Measurements from ENCODE around the gene PROK1.

The PROK1 gene

DNA sequence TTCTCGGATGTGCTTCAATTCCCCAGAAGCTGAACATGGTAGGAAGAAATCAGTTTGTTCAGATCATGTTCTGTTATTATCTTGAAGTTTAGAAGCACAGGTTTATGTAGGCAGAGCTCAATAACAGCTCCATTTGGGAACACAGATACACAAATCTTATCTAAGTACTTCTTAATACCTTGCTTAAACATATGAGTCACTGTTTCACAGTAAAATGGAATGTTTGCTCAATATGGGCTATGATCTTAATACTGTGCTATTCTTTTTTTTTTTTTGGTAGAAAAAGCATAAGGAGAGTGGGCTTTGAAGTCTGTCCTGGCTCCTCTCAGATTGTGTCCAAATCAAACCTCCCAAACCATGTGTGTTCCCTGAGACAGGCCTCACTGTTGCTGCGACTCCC is 13.4 kb downstream of the PROK1 start:
- in situ Hi-C loops (cut with MboI; ENCODE audit: low sequenced_read_pairs), result loop anchor here (5.0 kb wide), 1 partner anchor 262 kb away; no protein-coding TSS in a partner anchor
- no peak for DNase-seq (ENCODE audit: low spot score in 2 of 2)
- Histone ChIP-seq H3K4me3 (no peak overlapping the region), H3K36me3 (replicated peaks) (no peaks in the 10 kb centered on the region), H3K9me3 (no peaks in the 10 kb centered on the region), H3K4me1 (no peaks in the 10 kb centered on the region), H3K27me3 (ENCODE audit: low read depth) (no peaks in the 10 kb centered on the region)

GRCh38 chr1:110465038-110465813 is 14.3 kb downstream of the PROK1 start:
- Histone ChIP-seq H3K9me3 (no peaks in the 10 kb centered on the region), H3K4me3 (no peak overlapping the region), H3K27me3 (ENCODE audit: low read depth) (no peaks in the 10 kb centered on the region), H3K4me1 (no peaks in the 10 kb centered on the region), H3K36me3 (replicated peaks) (no peaks in the 10 kb centered on the region)
- no peak for DNase-seq (ENCODE audit: low spot score in 2 of 2)
- in situ Hi-C loops (cut with MboI; ENCODE audit: low sequenced_read_pairs), result no loop called here

- no peaks in the 10 kb centered on the region for H3K9me3 ChIP-seq
- no peaks in the 10 kb centered on the region for H3K27me3 ChIP-seq (ENCODE audit: low read depth)
- DNase-seq (ENCODE audit: low spot score in 2 of 2), result no peak
- H3K4me1 ChIP-seq, result no peaks in the 10 kb centered on the region
- H3K36me3 ChIP-seq (replicated peaks), result no peaks in the 10 kb centered on the region
- in situ Hi-C loops (cut with MboI; ENCODE audit: low sequenced_read_pairs), result no loop called here
- H3K4me3 ChIP-seq, result no peak overlapping the region
Observed at GRCh38 chr1:110465814-110466380, 14.9 kb downstream of the PROK1 start.

- no peaks in the 10 kb centered on the region for H3K4me1 ChIP-seq
- in situ Hi-C loops (cut with MboI; ENCODE audit: low sequenced_read_pairs), result no loop called here
- H3K9me3 ChIP-seq, result no peaks in the 10 kb centered on the region
- no peak overlapping the region for H3K4me3 ChIP-seq
- DNase-seq (ENCODE audit: low spot score in 2 of 2), result no peak
- H3K36me3 ChIP-seq (replicated peaks), result no peaks in the 10 kb centered on the region
- H3K27me3 ChIP-seq (ENCODE audit: low read depth), result no peaks in the 10 kb centered on the region
Observed at GRCh38 chr1:110466646-110467280, 15.8 kb downstream of the PROK1 start.

- no peak for DNase-seq (ENCODE audit: low spot score in 2 of 2)
- Histone ChIP-seq H3K4me1 (no peaks in the 10 kb centered on the region), H3K9me3 (no peaks in the 10 kb centered on the region), H3K27me3 (ENCODE audit: low read depth) (no peaks in the 10 kb centered on the region), H3K36me3 (replicated peaks) (no peaks in the 10 kb centered on the region), H3K4me3 (no peak overlapping the region)
- in situ Hi-C loops (cut with MboI; ENCODE audit: low sequenced_read_pairs), result no loop called here
Observed at GRCh38 chr1:110471131-110471530, 20.2 kb downstream of the PROK1 start.

DNA sequence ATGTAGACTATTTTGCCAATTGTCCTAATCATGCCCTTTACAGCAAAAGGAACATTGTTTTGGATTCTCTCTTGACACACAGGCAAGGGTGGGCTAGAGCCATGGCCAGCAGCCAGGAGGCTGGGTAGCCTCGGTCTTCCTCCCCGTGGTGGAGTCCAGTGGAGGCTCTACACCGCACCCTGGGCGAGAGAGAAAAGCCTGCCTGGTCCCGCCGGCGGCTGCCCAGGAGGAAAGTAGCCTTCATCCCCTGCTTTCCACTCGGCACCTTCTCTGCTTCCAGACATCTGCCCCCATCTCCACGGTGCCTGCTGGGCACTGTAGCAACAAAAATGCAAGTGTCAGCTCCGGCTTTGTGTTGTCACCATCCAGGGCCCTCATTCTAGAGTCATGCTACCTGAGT is 21.6 kb downstream of the PROK1 start:
- no peak overlapping the region for H3K4me3 ChIP-seq
- no peaks in the 10 kb centered on the region for H3K4me1 ChIP-seq
- DNase-seq (ENCODE audit: low spot score in 2 of 2), result no peak
- no peaks in the 10 kb centered on the region for H3K27me3 ChIP-seq (ENCODE audit: low read depth)
- H3K9me3 ChIP-seq, result no peaks in the 10 kb centered on the region
- no peaks in the 10 kb centered on the region for H3K36me3 ChIP-seq (replicated peaks)
- in situ Hi-C loops (cut with MboI; ENCODE audit: low sequenced_read_pairs), result no loop called here

DNA sequence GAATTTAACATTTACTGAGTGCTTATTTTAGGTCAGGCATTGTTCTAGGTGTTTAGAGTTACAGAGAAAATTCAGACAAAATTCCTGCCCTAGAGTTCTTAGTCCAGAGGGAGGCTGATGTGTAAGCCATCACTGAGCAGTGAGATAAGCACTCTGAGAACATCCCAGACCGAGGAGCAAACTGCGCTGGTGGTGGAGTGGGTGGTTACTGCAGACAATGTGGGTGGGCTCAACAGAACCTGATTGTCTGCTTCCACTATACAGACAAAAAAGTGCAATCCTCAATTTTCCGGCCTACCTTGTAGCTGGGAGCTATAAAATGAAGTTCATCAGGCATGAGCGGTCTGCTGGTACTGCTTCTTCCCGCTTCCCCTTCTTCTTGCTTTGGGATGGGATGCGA is 23.5 kb downstream of the PROK1 start:
- H3K36me3 ChIP-seq (replicated peaks), result no peaks in the 10 kb centered on the region
- no peaks in the 10 kb centered on the region for H3K4me1 ChIP-seq
- no peak for DNase-seq (ENCODE audit: low spot score in 2 of 2)
- in situ Hi-C loops (cut with MboI; ENCODE audit: low sequenced_read_pairs), result no loop called here
- H3K4me3 ChIP-seq, result no peak overlapping the region
- H3K27me3 ChIP-seq (ENCODE audit: low read depth), result no peaks in the 10 kb centered on the region
- H3K9me3 ChIP-seq, result no peaks in the 10 kb centered on the region

- Histone ChIP-seq H3K9me3 (no peaks in the 10 kb centered on the region), H3K27me3 (ENCODE audit: low read depth) (no peaks in the 10 kb centered on the region), H3K36me3 (replicated peaks) (no peaks in the 10 kb centered on the region), H3K4me3 (no peak overlapping the region), H3K4me1 (no peaks in the 10 kb centered on the region)
- DNase-seq (ENCODE audit: low spot score in 2 of 2), result no peak
- in situ Hi-C loops (cut with MboI; ENCODE audit: low sequenced_read_pairs), result no loop called here
Observed at GRCh38 chr1:110475362-110476027, 24.5 kb downstream of the PROK1 start.

GRCh38 chr1:110476028-110476765 is 25.2 kb downstream of the PROK1 start:
- Histone ChIP-seq H3K27me3 (ENCODE audit: low read depth) (no peaks in the 10 kb centered on the region), H3K9me3 (no peaks in the 10 kb centered on the region), H3K4me3 (no peak overlapping the region), H3K4me1 (no peaks in the 10 kb centered on the region), H3K36me3 (replicated peaks) (no peaks in the 10 kb centered on the region)
- in situ Hi-C loops (cut with MboI; ENCODE audit: low sequenced_read_pairs), result no loop called here
- DNase-seq (ENCODE audit: low spot score in 2 of 2), result no peak

- no peaks in the 10 kb centered on the region for H3K9me3 ChIP-seq
- no peaks in the 10 kb centered on the region for H3K36me3 ChIP-seq (replicated peaks)
- in situ Hi-C loops (cut with MboI; ENCODE audit: low sequenced_read_pairs), result no loop called here
- H3K4me3 ChIP-seq, result no peak overlapping the region
- DNase-seq (ENCODE audit: low spot score in 2 of 2), result no peak
- H3K27me3 ChIP-seq (ENCODE audit: low read depth), result no peaks in the 10 kb centered on the region
- H3K4me1 ChIP-seq, result no peaks in the 10 kb centered on the region
Observed at GRCh38 chr1:110477041-110477440, 26.1 kb downstream of the PROK1 start.

DNA sequence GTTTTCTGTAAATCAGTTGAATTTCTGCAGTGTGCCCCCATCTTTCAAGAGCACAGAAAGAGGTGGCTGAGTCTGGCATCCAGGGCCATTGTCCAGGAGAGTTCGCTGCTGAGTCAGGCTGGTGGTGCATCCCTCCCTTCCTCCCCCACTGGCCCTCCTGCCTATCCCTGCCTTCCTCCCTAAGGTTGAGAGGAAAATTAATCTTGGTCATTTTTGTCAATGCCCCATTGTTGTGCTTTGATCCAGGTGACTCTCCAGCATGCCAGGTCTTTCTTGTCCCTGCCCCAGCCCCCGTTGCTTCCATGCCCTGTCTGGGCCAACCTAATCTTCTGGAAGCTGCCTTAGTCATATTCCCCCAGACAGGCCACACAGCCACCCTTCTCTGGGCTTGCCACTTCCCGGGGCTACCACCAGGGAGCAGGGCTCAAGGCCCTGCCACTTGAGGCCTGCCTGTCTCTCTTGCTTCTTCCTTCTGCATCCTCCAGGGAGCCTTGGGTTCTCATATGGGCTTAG is 26.6 kb downstream of the PROK1 start:
- Histone ChIP-seq H3K4me1 (no peaks in the 10 kb centered on the region), H3K4me3 (no peak overlapping the region), H3K27me3 (ENCODE audit: low read depth) (peaks cover 3% of the 10 kb centered on the region), H3K36me3 (replicated peaks) (no peaks in the 10 kb centered on the region), H3K9me3 (no peaks in the 10 kb centered on the region)
- no peak for DNase-seq (ENCODE audit: low spot score in 2 of 2)
- in situ Hi-C loops (cut with MboI; ENCODE audit: low sequenced_read_pairs), result no loop called here

- no peaks in the 10 kb centered on the region for H3K36me3 ChIP-seq (replicated peaks)
- no peak for DNase-seq (ENCODE audit: low spot score in 2 of 2)
- H3K9me3 ChIP-seq, result no peaks in the 10 kb centered on the region
- no peaks in the 10 kb centered on the region for H3K4me1 ChIP-seq
- no peak overlapping the region for H3K4me3 ChIP-seq
- H3K27me3 ChIP-seq (ENCODE audit: low read depth), result peaks cover 9% of the 10 kb centered on the region
- in situ Hi-C loops (cut with MboI; ENCODE audit: low sequenced_read_pairs), result no loop called here
Observed at GRCh38 chr1:110477967-110478640, 27.2 kb downstream of the PROK1 start.

DNA sequence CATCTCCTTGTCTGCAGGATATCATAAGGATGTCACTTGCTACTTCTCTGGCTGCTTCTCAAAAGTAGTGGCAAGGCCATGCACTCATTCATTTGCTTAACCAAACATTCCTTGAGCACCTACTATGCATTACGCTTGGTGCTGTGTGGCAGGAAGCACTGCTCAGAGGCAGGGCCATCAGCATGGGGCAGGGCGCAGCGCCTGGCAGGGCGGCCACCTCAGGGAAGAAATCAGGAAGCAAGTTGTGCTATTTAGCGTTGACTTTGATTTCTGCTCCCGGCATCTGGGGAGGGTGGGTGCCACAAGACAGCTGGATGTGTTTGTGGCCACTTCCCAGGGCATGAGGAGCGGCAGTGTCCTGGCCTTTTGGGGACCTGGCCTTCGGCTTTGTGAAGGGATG is 27.9 kb downstream of the PROK1 start:
- in situ Hi-C loops (cut with MboI; ENCODE audit: low sequenced_read_pairs), result no loop called here
- no peaks in the 10 kb centered on the region for H3K36me3 ChIP-seq (replicated peaks)

More for the DNA sequence above, 27.9 kb downstream of the PROK1 start:
- no peaks in the 10 kb centered on the region for H3K9me3 ChIP-seq
- H3K4me1 ChIP-seq, result no peaks in the 10 kb centered on the region
- no peak for DNase-seq (ENCODE audit: low spot score in 2 of 2)
- no peak overlapping the region for H3K4me3 ChIP-seq
- H3K27me3 ChIP-seq (ENCODE audit: low read depth), result peaks cover 14% of the 10 kb centered on the region

All from HAP-1 (cell line).